ENCODE data around the gene CACNA1C. TPM values are rescaled to one million over a fixed set of nuclear protein-coding genes. Genes with fewer than 3 reads are reported as not detected.
A peak's percentile ranks its signal among the peaks of the same experiment; 100 is the strongest.

CACNA1C gene
- total RNA-seq, 2 donors from 2014 or later = 0.06 TPM; not detected in 1

GRCh38 chr12:2191534-2192153 is 138.9 kb downstream of the CACNA1C start:
- H3K9me3 Mint-ChIP-seq = no peaks in the 10 kb centered on the region
- ATAC-seq = peak in 1 of 2 donors; percentile 10
- DNase-seq (ENCODE audit: low spot score) = no peak
- no peaks in the 10 kb centered on the region for H3K36me3 Mint-ChIP-seq
- peaks cover 5 to 6% of the 10 kb centered on the region in 2 donors for H3K27me3 Mint-ChIP-seq
- no peaks in the 10 kb centered on the region for H3K4me1 Mint-ChIP-seq (ENCODE audit: low read depth in 2 of 2)
- H3K4me3 Mint-ChIP-seq = no peak overlapping the region
- H3K27ac Mint-ChIP-seq = no peak overlapping the region

DNA sequence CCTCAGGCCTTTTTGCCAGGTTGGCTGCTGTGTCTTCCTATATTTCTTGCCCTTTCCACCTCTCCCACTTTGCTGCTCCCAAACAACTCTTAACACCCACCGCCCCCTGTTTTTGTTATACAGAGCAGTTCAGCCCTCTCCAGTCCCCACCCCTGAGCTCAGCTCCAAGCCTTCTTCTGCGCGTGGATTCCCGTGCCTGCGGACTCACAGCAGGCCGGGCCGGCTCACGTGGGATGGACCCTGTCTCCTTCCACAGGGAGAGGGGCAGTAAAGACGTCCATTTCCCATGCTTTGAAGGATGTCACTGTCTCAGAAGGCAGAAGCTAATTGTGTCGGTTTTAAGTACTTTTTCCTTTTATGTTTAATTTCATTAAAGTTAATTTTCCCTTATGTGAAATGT is 139.4 kb downstream of the CACNA1C start:
- H3K27me3 Mint-ChIP-seq = peaks cover 6 to 7% of the 10 kb centered on the region in 2 donors
- ATAC-seq = no peak
- H3K4me3 Mint-ChIP-seq = no peak overlapping the region
- H3K27ac Mint-ChIP-seq = no peak overlapping the region
- no peak for DNase-seq (ENCODE audit: low spot score)
- no peaks in the 10 kb centered on the region for H3K36me3 Mint-ChIP-seq
- no peaks in the 10 kb centered on the region for H3K4me1 Mint-ChIP-seq (ENCODE audit: low read depth in 2 of 2)
- H3K9me3 Mint-ChIP-seq = no peaks in the 10 kb centered on the region

DNA sequence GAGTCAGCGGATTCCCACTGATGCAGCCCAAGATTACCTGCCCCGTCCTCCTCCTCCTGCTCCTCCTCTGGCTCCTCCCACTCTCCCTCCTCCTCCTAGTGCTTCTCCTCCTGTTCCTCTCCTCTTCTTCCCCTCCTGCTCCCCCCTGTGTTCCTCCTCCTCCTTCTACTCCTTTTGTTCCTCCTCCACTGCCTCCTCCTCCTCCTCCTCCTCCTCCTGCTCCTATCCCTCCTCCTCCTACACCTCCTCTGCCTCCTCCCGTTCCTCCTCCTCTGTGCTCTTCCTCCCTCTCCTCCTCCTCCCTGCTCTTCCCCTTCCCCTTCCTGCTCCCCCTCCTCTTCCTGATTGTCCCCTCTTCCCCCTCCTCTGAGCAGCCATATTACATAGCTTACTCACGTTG is 141.3 kb downstream of the CACNA1C start:
- Mint-ChIP-seq H3K9me3 (no peaks in the 10 kb centered on the region), H3K27me3 (peaks cover 6 to 8% of the 10 kb centered on the region in 2 donors), H3K4me1 (ENCODE audit: low read depth in 2 of 2) (no peaks in the 10 kb centered on the region), H3K4me3 (no peak overlapping the region), H3K27ac (no peak overlapping the region), H3K36me3 (no peaks in the 10 kb centered on the region)
- ATAC-seq (no peak), DNase-seq (ENCODE audit: low spot score) (no peak)

DNA sequence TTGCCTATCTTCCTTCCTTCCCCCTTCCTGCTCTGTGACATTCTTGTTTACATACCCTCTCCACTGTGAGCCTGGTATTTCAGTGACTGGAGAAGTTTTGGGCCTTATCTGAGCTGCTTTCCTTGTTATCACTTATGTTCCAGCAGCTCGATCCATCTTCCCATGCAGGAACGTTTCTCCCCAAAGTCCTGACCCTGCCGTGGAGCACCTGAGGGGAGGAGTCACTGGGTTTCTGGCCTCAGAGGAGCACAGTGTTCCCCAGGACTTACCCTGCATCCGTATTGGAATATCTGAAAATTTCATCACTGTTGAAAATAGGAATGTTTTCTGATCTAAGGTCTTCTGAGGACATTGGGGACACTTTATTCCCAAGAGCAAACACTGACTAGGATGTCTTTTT is 141.8 kb downstream of the CACNA1C start:
- no peaks in the 10 kb centered on the region for H3K36me3 Mint-ChIP-seq
- ATAC-seq = no peak
- no peaks in the 10 kb centered on the region for H3K9me3 Mint-ChIP-seq
- no peak overlapping the region for H3K4me3 Mint-ChIP-seq
- peaks cover 6 to 8% of the 10 kb centered on the region in 2 donors for H3K27me3 Mint-ChIP-seq
- DNase-seq (ENCODE audit: low spot score) = no peak
- no peak overlapping the region for H3K27ac Mint-ChIP-seq
- no peaks in the 10 kb centered on the region for H3K4me1 Mint-ChIP-seq (ENCODE audit: low read depth in 2 of 2)

DNA sequence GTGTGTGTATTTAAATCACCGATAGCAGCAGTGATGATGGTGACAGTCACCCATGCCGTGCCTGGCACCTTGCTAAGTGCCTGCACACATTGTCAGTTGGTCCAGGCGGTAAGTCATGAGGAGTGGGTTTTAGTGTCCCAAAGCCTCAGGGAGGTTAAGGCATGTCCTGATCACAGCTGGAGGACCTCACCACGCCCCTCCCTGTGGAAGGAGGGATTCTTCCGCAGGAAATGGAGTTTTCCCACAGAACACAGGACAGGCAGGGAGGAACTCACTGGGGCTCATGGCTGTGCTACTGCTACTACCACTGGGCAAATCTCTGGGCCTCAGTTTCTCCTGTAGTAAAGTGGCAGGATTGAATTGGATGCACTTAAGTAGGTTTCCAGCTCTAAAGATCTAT is 142.3 kb downstream of the CACNA1C start:
- Mint-ChIP-seq H3K4me1 (ENCODE audit: low read depth in 2 of 2) (no peaks in the 10 kb centered on the region), H3K36me3 (no peaks in the 10 kb centered on the region), H3K4me3 (no peak overlapping the region), H3K27me3 (peaks cover 6 to 8% of the 10 kb centered on the region in 2 donors), H3K27ac (no peak overlapping the region), H3K9me3 (no peaks in the 10 kb centered on the region)
- DNase-seq (ENCODE audit: low spot score) = no peak
- no peak for ATAC-seq

GRCh38 chr12:2198005-2198501 is 145.3 kb downstream of the CACNA1C start:
- no peak for DNase-seq (ENCODE audit: low spot score)
- H3K27ac Mint-ChIP-seq = no peak overlapping the region
- no peaks in the 10 kb centered on the region for H3K9me3 Mint-ChIP-seq
- no peak overlapping the region for H3K4me3 Mint-ChIP-seq
- H3K27me3 Mint-ChIP-seq = peaks cover 6 to 11% of the 10 kb centered on the region in 2 donors
- no peak for ATAC-seq
- H3K36me3 Mint-ChIP-seq = no peaks in the 10 kb centered on the region
- H3K4me1 Mint-ChIP-seq (ENCODE audit: low read depth in 2 of 2) = no peaks in the 10 kb centered on the region

DNA sequence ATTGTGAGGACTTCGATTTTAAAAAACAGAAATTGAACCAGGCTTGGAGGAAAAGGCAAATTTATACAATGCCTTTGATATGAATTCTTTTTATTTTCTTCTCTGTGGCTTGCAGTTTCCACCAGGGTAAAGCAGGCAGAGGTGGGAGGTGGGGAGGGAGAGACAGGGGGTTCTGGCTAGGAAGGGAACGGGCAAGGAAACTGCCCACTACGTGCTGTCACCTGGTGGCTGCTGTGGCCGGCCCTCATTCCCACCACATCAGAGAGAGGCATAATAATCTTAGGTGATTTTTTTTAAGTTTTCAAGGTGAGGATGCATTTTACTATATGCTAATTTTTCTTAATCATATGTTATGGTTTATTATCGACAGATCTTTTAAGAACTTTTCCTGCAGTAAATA is 145.8 kb downstream of the CACNA1C start:
- Mint-ChIP-seq H3K36me3 (no peaks in the 10 kb centered on the region), H3K4me1 (ENCODE audit: low read depth in 2 of 2) (no peaks in the 10 kb centered on the region), H3K4me3 (no peak overlapping the region), H3K27ac (no peak overlapping the region), H3K27me3 (peaks cover 6 to 11% of the 10 kb centered on the region in 2 donors), H3K9me3 (no peaks in the 10 kb centered on the region)
- DNase-seq (ENCODE audit: low spot score) (no peak), ATAC-seq (no peak)

DNA sequence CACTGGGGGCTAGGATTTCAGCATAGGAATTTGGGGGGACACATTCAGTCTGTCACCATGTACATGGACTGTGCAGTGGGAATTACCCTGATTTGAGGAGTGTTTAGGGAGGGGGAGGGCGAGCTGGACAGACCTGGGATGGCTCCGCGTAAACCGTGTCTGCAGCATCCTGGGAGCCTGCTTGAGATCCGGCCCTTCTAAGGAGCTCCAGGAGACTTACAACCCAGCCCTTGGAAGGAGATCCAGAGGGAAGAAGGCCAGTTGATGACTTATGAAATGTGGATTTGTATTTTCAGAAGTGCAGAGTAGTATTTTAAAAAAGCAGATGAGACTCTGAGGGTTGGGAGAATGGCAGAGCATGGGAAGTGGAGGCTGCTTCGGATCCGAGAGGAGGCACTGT is 153.2 kb downstream of the CACNA1C start:
- no peak overlapping the region for H3K4me3 Mint-ChIP-seq
- H3K36me3 Mint-ChIP-seq = no peaks in the 10 kb centered on the region
- H3K27ac Mint-ChIP-seq = no peak overlapping the region
- no peaks in the 10 kb centered on the region for H3K4me1 Mint-ChIP-seq (ENCODE audit: low read depth in 2 of 2)
- no peak for ATAC-seq
- H3K9me3 Mint-ChIP-seq = no peaks in the 10 kb centered on the region
- H3K27me3 Mint-ChIP-seq = peaks cover 12 to 17% of the 10 kb centered on the region in 2 donors
- no peak for DNase-seq (ENCODE audit: low spot score)

- DNase-seq (ENCODE audit: low spot score) (no peak), ATAC-seq (no peak)
- Mint-ChIP-seq H3K36me3 (no peaks in the 10 kb centered on the region), H3K9me3 (no peaks in the 10 kb centered on the region), H3K4me1 (ENCODE audit: low read depth in 2 of 2) (no peaks in the 10 kb centered on the region), H3K27ac (no peak overlapping the region), H3K4me3 (no peak overlapping the region), H3K27me3 (peaks cover 12 to 17% of the 10 kb centered on the region in 2 donors)
Observed at GRCh38 chr12:2208837-2209635, 156.2 kb downstream of the CACNA1C start.

DNA sequence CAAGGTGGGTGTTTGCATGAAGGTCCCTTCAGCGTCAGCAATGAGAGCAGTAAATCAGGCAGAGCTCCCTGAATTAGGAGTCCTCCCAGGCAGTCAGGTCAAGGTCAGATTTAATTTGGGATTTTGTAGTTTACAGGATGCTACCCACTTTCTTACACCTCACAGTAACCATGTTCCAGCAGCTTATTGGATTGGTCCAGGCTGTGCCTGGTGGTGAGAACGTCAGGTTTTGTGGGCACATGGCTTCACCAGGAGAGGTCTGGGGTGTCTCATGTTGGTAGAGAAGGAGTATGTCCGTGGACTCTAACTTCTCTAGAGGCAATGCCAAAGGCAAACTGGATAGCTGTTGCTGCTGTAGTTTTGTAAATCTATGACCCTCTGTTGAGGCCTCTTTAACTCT is 158.3 kb downstream of the CACNA1C start:
- peaks cover 15 to 21% of the 10 kb centered on the region in 2 donors for H3K27me3 Mint-ChIP-seq
- ATAC-seq (peak in 1 of 2 donors; percentile 12), DNase-seq (ENCODE audit: low spot score) (no peak)
- H3K27ac Mint-ChIP-seq = no peak overlapping the region
- H3K4me3 Mint-ChIP-seq = no peak overlapping the region
- H3K9me3 Mint-ChIP-seq = no peaks in the 10 kb centered on the region
- no peaks in the 10 kb centered on the region for H3K4me1 Mint-ChIP-seq (ENCODE audit: low read depth in 2 of 2)
- no peaks in the 10 kb centered on the region for H3K36me3 Mint-ChIP-seq

DNA sequence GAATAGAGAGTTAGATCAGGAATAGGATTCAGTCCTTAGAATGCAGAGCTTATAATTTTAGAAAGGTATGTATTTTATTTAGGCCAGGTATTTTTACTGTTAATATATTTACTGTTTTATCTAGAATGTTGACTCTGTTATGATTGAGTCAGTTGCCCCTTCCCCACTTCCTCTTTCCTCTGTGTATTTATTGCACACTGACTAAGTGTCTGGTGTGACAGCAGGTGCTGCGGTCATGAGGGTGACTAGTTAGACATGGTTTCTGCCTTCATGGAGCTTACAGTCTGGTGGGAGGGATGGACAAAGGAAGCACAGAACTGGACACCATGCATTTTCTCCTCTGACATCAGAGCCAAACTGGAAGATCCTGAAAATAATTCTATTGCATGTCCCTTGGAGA is 159.8 kb downstream of the CACNA1C start:
- Mint-ChIP-seq H3K27me3 (peaks cover 11 to 16% of the 10 kb centered on the region in 2 donors), H3K4me1 (ENCODE audit: low read depth in 2 of 2) (no peaks in the 10 kb centered on the region), H3K4me3 (no peak overlapping the region), H3K36me3 (no peaks in the 10 kb centered on the region), H3K9me3 (no peaks in the 10 kb centered on the region), H3K27ac (no peak overlapping the region)
- ATAC-seq (no peak), DNase-seq (ENCODE audit: low spot score) (no peak)

- DNase-seq (ENCODE audit: low spot score) (no peak), ATAC-seq (peak in 1 of 2 donors; percentile 33)
- Mint-ChIP-seq H3K4me3 (no peak overlapping the region), H3K4me1 (ENCODE audit: low read depth in 2 of 2) (no peaks in the 10 kb centered on the region), H3K27ac (no peak overlapping the region), H3K9me3 (no peaks in the 10 kb centered on the region), H3K36me3 (no peaks in the 10 kb centered on the region), H3K27me3 (peaks cover 9% of the 10 kb centered on the region in 2 donors)
Observed at GRCh38 chr12:2212971-2213869, 160.4 kb downstream of the CACNA1C start.

GRCh38 chr12:2214411-2214810 is 161.6 kb downstream of the CACNA1C start:
- Mint-ChIP-seq H3K36me3 (no peaks in the 10 kb centered on the region), H3K4me3 (no peak overlapping the region), H3K9me3 (no peaks in the 10 kb centered on the region), H3K4me1 (ENCODE audit: low read depth in 2 of 2) (no peaks in the 10 kb centered on the region), H3K27me3 (peaks cover 9 to 11% of the 10 kb centered on the region in 2 donors), H3K27ac (no peak overlapping the region)
- DNase-seq (ENCODE audit: low spot score) (no peak), ATAC-seq (no peak)

Data from natural killer cell treated with Interleukin-12 subunit alpha and Interleukin-12 subunit beta and Interleukin-15 and Interleukin-18, amount 100 ng/mL, for 72 hours (primary cell).